Endodermal cell (in vitro differentiated cells): ENCODE results near the gene PDILT. TPM values are rescaled to one million over a fixed set of nuclear protein-coding genes. Genes with fewer than 3 reads are reported as not detected.

Source experiments
- DNase-seq: peaks from one replicate; pipeline ENCODE4 v3.0.0-alpha.2; 2017
- H3K27ac ChIP-seq: 2 replicates; pipeline ENCODE4 v1.5.1; 2013; ENCODE audit warnings: mild to moderate bottlenecking, low read depth, low read length, moderate library complexity
- H3K27me3 ChIP-seq: 2 replicates; pipeline ENCODE4 v1.6.1; 2013; ENCODE audit warnings: mild to moderate bottlenecking, low read length, moderate library complexity; ENCODE audit not compliant: insufficient read depth, control insufficient read depth, poor library complexity, severe bottlenecking
- H3K36me3 ChIP-seq: 2 replicates; pipeline ENCODE4 v1.7.0; 2013; ENCODE audit warnings: mild to moderate bottlenecking, low read length, moderate library complexity; ENCODE audit not compliant: control insufficient read depth, insufficient read depth
- H3K4me1 ChIP-seq: one replicate; pipeline ENCODE4 v1.7.0; 2013; ENCODE audit warnings: low read length; ENCODE audit not compliant: control insufficient read depth, insufficient read depth
- H3K4me3 ChIP-seq: 2 replicates; pipeline ENCODE4 v1.5.1; 2013; ENCODE audit warnings: mild to moderate bottlenecking, low read length, moderate library complexity
- H3K9ac ChIP-seq: 2 replicates; pipeline ENCODE4 v1.6.1; 2013; ENCODE audit warnings: mild to moderate bottlenecking, low read length, moderate library complexity; ENCODE audit not compliant: poor library complexity, severe bottlenecking; ENCODE audit errors: extremely low read depth
- H3K9me3 ChIP-seq: 2 replicates; pipeline ENCODE4 v1.6.1; 2013; ENCODE audit warnings: mild to moderate bottlenecking, low read length, moderate library complexity; ENCODE audit not compliant: control insufficient read depth
- H3K27ac Mint-ChIP-seq: 2 replicates; pipeline ENCODE4 v1.8.0; 2020; ENCODE audit warnings: mixed read lengths
- H3K27me3 Mint-ChIP-seq: 2 replicates; pipeline ENCODE4 v1.8.0; 2021; ENCODE audit warnings: mild to moderate bottlenecking, mixed read lengths; ENCODE audit not compliant: insufficient read depth
- H3K36me3 Mint-ChIP-seq: 2 replicates; pipeline ENCODE4 v1.8.0; 2020; ENCODE audit warnings: low read depth, mixed read lengths
- H3K4me1 Mint-ChIP-seq: 2 replicates; pipeline ENCODE4 v1.8.0; 2020; ENCODE audit warnings: mixed read lengths
- H3K4me3 Mint-ChIP-seq: 2 replicates; pipeline ENCODE4 v1.8.0; 2020; ENCODE audit warnings: mild to moderate bottlenecking, moderate library complexity, mixed read lengths
- H3K9me3 Mint-ChIP-seq: 2 replicates; pipeline ENCODE4 v1.8.0; 2020; ENCODE audit warnings: mild to moderate bottlenecking, mixed read lengths
- WGBS, 2 experiments: methylation state at CpG; one replicate each; pipeline versions ENCODE4 v1.1.5 to v1.1.7; 2013; ENCODE audit warnings: missing lambda C conversion rate in 2 of 2, mixed read lengths in 1 of 2; ENCODE audit not compliant: insufficient coverage in 1 of 2, insufficient read length in 1 of 2; 5-methylcytosine and 5-hydroxymethylcytosine counted together
- total RNA-seq, 2 donors: library from RNA; stranded (reverse); fragmentation: NEBNext Ultra II Directional in 1 of 2; extraction: Animal tissue kit (Norgen Biotek cat#: 25700) in 1 of 2; gene quantifications; 2 replicates in 1 of 2; 3 replicates in 1 of 2; pipeline ENCODE4 v1.2.1, GENCODE V29; 2021
- TF ChIP-seq, protein P1 (sequence below): fragments of 200-600 bp; sonication (generic); conservative IDR thresholded peaks from 2 replicates; pipeline ENCODE4 v1.5.0; 2021; ENCODE audit warnings: antibody characterized with exemption, mild to moderate bottlenecking

Gene PDILT
- total RNA-seq, 2 donors from 2014 or later: not detected

- H3K27ac ChIP-seq: no peak overlapping the region
- H3K4me3 Mint-ChIP-seq: no peak overlapping the region
- H3K9ac ChIP-seq: no peak overlapping the region
- no peak overlapping the region for H3K4me3 ChIP-seq
- DNase-seq: no peak
- TF ChIP-seq, protein P1, sequence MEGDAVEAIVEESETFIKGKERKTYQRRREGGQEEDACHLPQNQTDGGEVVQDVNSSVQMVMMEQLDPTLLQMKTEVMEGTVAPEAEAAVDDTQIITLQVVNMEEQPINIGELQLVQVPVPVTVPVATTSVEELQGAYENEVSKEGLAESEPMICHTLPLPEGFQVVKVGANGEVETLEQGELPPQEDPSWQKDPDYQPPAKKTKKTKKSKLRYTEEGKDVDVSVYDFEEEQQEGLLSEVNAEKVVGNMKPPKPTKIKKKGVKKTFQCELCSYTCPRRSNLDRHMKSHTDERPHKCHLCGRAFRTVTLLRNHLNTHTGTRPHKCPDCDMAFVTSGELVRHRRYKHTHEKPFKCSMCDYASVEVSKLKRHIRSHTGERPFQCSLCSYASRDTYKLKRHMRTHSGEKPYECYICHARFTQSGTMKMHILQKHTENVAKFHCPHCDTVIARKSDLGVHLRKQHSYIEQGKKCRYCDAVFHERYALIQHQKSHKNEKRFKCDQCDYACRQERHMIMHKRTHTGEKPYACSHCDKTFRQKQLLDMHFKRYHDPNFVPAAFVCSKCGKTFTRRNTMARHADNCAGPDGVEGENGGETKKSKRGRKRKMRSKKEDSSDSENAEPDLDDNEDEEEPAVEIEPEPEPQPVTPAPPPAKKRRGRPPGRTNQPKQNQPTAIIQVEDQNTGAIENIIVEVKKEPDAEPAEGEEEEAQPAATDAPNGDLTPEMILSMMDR: no peak
- H3K4me1 Mint-ChIP-seq: no peaks in the 10 kb centered on the region
- H3K36me3 ChIP-seq: no peaks in the 10 kb centered on the region
- peaks cover 7% of the 10 kb centered on the region for H3K27me3 Mint-ChIP-seq
- no peaks in the 10 kb centered on the region for H3K36me3 Mint-ChIP-seq
- no peak overlapping the region for H3K27ac Mint-ChIP-seq
- H3K4me1 ChIP-seq: no peaks in the 10 kb centered on the region
- no peaks in the 10 kb centered on the region for H3K9me3 Mint-ChIP-seq
- no peaks in the 10 kb centered on the region for H3K9me3 ChIP-seq
- 91 to 97% methylated on average over 3 to 5 of the region's 5 CpGs for WGBS, 2 experiments
- no peaks in the 10 kb centered on the region for H3K27me3 ChIP-seq
Measured at GRCh38 chr16:20372701-20373100, 31.8 kb downstream of the PDILT start.

DNA sequence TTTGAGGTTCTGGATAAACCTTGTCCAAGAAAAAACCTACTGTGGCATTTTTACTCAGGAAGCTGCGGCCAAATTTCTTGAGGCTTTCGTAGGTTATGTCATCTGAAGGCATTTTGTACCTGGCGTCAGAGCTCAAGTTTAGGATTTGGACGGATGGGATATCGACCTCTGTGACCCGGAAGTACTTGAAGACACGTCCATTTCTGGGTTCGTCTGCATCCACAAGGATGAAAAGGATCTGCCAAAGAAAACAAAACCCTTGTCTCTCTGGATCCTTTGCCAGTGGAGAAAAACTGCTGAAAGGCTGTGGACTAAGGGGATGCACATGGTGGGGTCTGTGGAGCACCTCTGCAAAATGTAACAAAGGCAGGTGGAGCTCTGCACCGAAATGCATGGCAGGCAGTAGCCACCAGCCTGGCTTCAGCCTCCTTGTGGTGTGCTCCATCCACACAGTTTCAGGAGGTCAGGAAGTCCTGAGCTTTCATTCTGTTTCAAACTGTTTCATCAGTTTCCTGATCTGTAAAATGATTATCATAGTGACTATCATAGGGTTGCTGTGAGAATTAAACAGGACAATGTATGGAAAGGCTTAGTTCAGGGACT is 35.0 kb downstream of the PDILT start:
- H3K4me1 ChIP-seq: no peaks in the 10 kb centered on the region
- Mint-ChIP-seq H3K36me3 (no peaks in the 10 kb centered on the region), H3K27ac (no peak overlapping the region), H3K27me3 (peaks cover 4% of the 10 kb centered on the region), H3K4me3 (no peak overlapping the region), H3K9me3 (no peaks in the 10 kb centered on the region), H3K4me1 (no peaks in the 10 kb centered on the region)
- H3K9me3 ChIP-seq: no peaks in the 10 kb centered on the region
- H3K9ac ChIP-seq: no peak overlapping the region
- TF ChIP-seq, protein P1: peak; percentile 17
- H3K36me3 ChIP-seq: no peaks in the 10 kb centered on the region
- 87 to 89% methylated on average over 9 of the region's 9 CpGs for WGBS, 2 experiments
- H3K4me3 ChIP-seq: no peak overlapping the region
- DNase-seq: no peak
- H3K27me3 ChIP-seq: no peaks in the 10 kb centered on the region
- H3K27ac ChIP-seq: no peak overlapping the region

GRCh38 chr16:20364051-20364450 is 40.5 kb downstream of the PDILT start:
- 84 to 89% methylated on average over 2 to 3 of the region's 3 CpGs for WGBS, 2 experiments
- no peaks in the 10 kb centered on the region for H3K9me3 Mint-ChIP-seq
- TF ChIP-seq, protein P1: no peak
- Histone ChIP-seq H3K9ac (no peak overlapping the region), H3K9me3 (no peaks in the 10 kb centered on the region), H3K4me3 (no peak overlapping the region), H3K27ac (no peak overlapping the region), H3K36me3 (no peaks in the 10 kb centered on the region), H3K4me1 (no peaks in the 10 kb centered on the region), H3K27me3 (no peaks in the 10 kb centered on the region)
- H3K4me3 Mint-ChIP-seq: no peak overlapping the region
- H3K4me1 Mint-ChIP-seq: no peaks in the 10 kb centered on the region
- DNase-seq: no peak
- no peaks in the 10 kb centered on the region for H3K36me3 Mint-ChIP-seq
- peaks cover 10% of the 10 kb centered on the region for H3K27me3 Mint-ChIP-seq
- no peak overlapping the region for H3K27ac Mint-ChIP-seq
